ENCODE measurements around the gene PNO1. TPM values are rescaled to one million over a fixed set of nuclear protein-coding genes. Genes with fewer than 3 reads are reported as not detected.

The PNO1 gene
- polyA plus RNA-seq, 1 donor (not counting 4 experiments of a cell fraction or from before 2014, with no cell fraction given) = 22.5 TPM

DNA sequence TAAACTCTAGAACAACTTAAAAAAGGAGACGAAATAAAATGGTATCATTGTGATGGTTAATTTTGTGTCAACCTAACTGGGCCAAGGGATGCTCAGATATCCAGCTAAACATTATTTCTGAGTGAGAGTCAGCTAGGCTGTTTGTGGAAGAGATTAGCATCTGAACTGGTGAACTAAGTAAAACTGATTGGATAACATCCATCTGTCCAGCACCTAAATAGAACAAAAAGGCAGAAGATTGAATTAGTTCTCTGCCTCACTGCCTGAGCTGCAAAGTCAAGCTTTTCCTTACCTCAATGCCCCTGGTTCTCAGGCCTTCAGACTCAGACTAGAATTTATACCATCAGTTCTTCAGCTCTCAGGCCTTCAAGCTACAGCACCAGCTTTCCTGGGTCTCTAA lies 64.6 kb downstream of the PNO1 start:
- no peak overlapping the region for H3K4me3 ChIP-seq (ENCODE audit: control insufficient read depth in 2 of 3, extremely low read depth in 1 of 3, insufficient read depth in 2 of 3, low read depth in 1 of 3, low read length in 3 of 3)
- no peak for FAIRE-seq
- H3K9me3 ChIP-seq (ENCODE audit: control insufficient read depth, low read depth, low read length) = no peaks in the 10 kb centered on the region
- no peaks in the 10 kb centered on the region for H3K27me3 ChIP-seq (ENCODE audit: control insufficient read depth, extremely low read depth, insufficient read depth, low read length)
- no peak overlapping the region for H3K9ac ChIP-seq (ENCODE audit: control insufficient read depth, extremely low read depth, insufficient read depth, low read length)
- H3K36me3 ChIP-seq (ENCODE audit: control insufficient read depth in 2 of 2, extremely low read depth in 1 of 2, insufficient read depth in 2 of 2, low read length in 2 of 2) = peaks cover 0 to 2% of the 10 kb centered on the region in 2 experiments
- dilution Hi-C loops (cut with MboI; ENCODE audit: extremely low pct_ligation_motif_present, low sequenced_read_pairs) = no loop called here
- H4K20me1 ChIP-seq (ENCODE audit: control insufficient read depth, extremely low read depth, insufficient read depth, low read length) = no peaks in the 10 kb centered on the region
- no peak for DNase-seq (ENCODE audit: low read depth, low spot score)
- H3K4me2 ChIP-seq (ENCODE audit: control insufficient read depth, extremely low read depth, insufficient read depth, low read depth, low read length) = no peak overlapping the region
- peaks cover 99% of the 10 kb centered on the region for H3K79me2 ChIP-seq (ENCODE audit: control insufficient read depth, insufficient read depth, low read length)
- no peaks in the 10 kb centered on the region for H3K9me1 ChIP-seq (ENCODE audit: control insufficient read depth, extremely low read depth, insufficient read depth, low read length)
- no peak for TF ChIP-seq EZH2 (IDR thresholded peaks at IDR 0.05; ENCODE audit: low read length)
- TF ChIP-seq, protein P1, sequence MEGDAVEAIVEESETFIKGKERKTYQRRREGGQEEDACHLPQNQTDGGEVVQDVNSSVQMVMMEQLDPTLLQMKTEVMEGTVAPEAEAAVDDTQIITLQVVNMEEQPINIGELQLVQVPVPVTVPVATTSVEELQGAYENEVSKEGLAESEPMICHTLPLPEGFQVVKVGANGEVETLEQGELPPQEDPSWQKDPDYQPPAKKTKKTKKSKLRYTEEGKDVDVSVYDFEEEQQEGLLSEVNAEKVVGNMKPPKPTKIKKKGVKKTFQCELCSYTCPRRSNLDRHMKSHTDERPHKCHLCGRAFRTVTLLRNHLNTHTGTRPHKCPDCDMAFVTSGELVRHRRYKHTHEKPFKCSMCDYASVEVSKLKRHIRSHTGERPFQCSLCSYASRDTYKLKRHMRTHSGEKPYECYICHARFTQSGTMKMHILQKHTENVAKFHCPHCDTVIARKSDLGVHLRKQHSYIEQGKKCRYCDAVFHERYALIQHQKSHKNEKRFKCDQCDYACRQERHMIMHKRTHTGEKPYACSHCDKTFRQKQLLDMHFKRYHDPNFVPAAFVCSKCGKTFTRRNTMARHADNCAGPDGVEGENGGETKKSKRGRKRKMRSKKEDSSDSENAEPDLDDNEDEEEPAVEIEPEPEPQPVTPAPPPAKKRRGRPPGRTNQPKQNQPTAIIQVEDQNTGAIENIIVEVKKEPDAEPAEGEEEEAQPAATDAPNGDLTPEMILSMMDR (optimal IDR thresholded peaks at IDR 0.05 in 1 of 3, IDR thresholded peaks at IDR 0.05 in 1 of 3, conservative IDR thresholded peaks at IDR 0.05 in 1 of 3; ENCODE audit: extremely low read depth in 1 of 3, insufficient read depth in 2 of 3, low read length in 3 of 3) = no peak
- no peak overlapping the region for H3K27ac ChIP-seq (ENCODE audit: control insufficient read depth, insufficient read depth, low read length)
- H3K4me1 ChIP-seq (ENCODE audit: control insufficient read depth, extremely low read depth, insufficient read depth, low read length) = peaks cover 13% of the 10 kb centered on the region
- H2AFZ ChIP-seq (ENCODE audit: control insufficient read depth, low read length) = no peak overlapping the region

GRCh38 chr2:68223419-68223818 lies 65.7 kb downstream of the PNO1 start:
- TF ChIP-seq EZH2 (IDR thresholded peaks at IDR 0.05; ENCODE audit: low read length) = no peak
- TF ChIP-seq, protein P1 (optimal IDR thresholded peaks at IDR 0.05 in 1 of 3, IDR thresholded peaks at IDR 0.05 in 1 of 3, conservative IDR thresholded peaks at IDR 0.05 in 1 of 3; ENCODE audit: extremely low read depth in 1 of 3, insufficient read depth in 2 of 3, low read length in 3 of 3) = no peak
- FAIRE-seq = no peak
- H3K4me1 ChIP-seq (ENCODE audit: control insufficient read depth, extremely low read depth, insufficient read depth, low read length) = peaks cover 7% of the 10 kb centered on the region

More at GRCh38 chr2:68223419-68223818, 65.7 kb downstream of the PNO1 start:
- H3K79me2 ChIP-seq (ENCODE audit: control insufficient read depth, insufficient read depth, low read length) = peaks cover 100% of the 10 kb centered on the region
- no peak overlapping the region for H3K9ac ChIP-seq (ENCODE audit: control insufficient read depth, extremely low read depth, insufficient read depth, low read length)
- H3K27ac ChIP-seq (ENCODE audit: control insufficient read depth, insufficient read depth, low read length) = no peak overlapping the region
- H3K36me3 ChIP-seq (ENCODE audit: control insufficient read depth in 2 of 2, extremely low read depth in 1 of 2, insufficient read depth in 2 of 2, low read length in 2 of 2) = peaks cover 0 to 2% of the 10 kb centered on the region in 2 experiments
- H2AFZ ChIP-seq (ENCODE audit: control insufficient read depth, low read length) = no peak overlapping the region
- no peak overlapping the region for H3K4me3 ChIP-seq (ENCODE audit: control insufficient read depth in 2 of 3, extremely low read depth in 1 of 3, insufficient read depth in 2 of 3, low read depth in 1 of 3, low read length in 3 of 3)
- no peaks in the 10 kb centered on the region for H3K9me3 ChIP-seq (ENCODE audit: control insufficient read depth, low read depth, low read length)
- DNase-seq (ENCODE audit: low read depth, low spot score) = no peak
- no peaks in the 10 kb centered on the region for H4K20me1 ChIP-seq (ENCODE audit: control insufficient read depth, extremely low read depth, insufficient read depth, low read length)
- H3K9me1 ChIP-seq (ENCODE audit: control insufficient read depth, extremely low read depth, insufficient read depth, low read length) = no peaks in the 10 kb centered on the region
- no peak overlapping the region for H3K4me2 ChIP-seq (ENCODE audit: control insufficient read depth, extremely low read depth, insufficient read depth, low read depth, low read length)
- dilution Hi-C loops (cut with MboI; ENCODE audit: extremely low pct_ligation_motif_present, low sequenced_read_pairs) = no loop called here
- no peaks in the 10 kb centered on the region for H3K27me3 ChIP-seq (ENCODE audit: control insufficient read depth, extremely low read depth, insufficient read depth, low read length)
